Endometrial microvascular endothelial cells (primary cell): ENCODE results near the gene SNRNP40. TPM values are rescaled to one million over a fixed set of nuclear protein-coding genes. Genes with fewer than 3 reads are reported as not detected.
"Not testable (repeated sequence)": the region's sequence is repeated elsewhere in the genome, so short reads cannot be mapped to it uniquely, and the experiment has no call there.

Experiments
- in situ Hi-C: cut with HindIII; loops from 2 replicates; pipeline ENCODE4 v1.10.0; 2017; ENCODE audit warnings: low sequenced_read_pairs, low pct_unique_long_range_greater_than_20kb; ENCODE audit errors: inconsistent ontology term
- total RNA-seq: library from RNA; depleted of rRNA; stranded (reverse); fragments of >200 nt; gene quantifications from one replicate; pipeline ENCODE4 v1.2.3, GENCODE V29; 2015; ENCODE audit errors: inconsistent ontology term

SNRNP40 gene
- total RNA-seq, 1 donor from 2014 or later: 131 TPM

DNA sequence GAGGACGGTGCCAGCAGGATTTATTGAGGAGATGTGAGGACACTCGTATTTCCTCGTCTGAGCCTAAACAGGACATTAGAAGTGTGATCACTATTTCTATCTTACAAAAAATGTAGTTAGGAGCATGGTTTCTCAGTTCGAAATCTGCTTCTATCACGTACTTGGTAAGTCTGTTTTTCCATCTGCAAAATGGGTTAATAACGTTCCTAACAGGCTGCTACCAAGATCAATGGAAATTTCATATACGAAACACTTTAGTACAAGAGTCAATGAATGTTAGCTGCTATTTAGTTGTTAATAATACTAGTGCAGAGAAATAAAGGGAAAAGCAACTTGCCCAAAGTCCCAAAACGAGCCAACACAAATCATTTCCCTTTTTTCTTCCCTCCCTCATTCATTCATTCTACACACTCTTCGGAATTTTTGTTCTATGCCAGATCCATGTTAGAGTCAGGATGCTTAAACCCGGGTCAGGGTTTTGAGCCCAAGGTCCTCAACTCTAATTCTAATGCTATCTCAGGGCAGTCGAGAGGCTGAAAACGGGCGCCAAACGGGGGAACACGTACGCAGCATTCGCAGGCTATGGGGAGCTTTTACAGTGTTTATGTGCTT is 608 bp downstream of the SNRNP40 start:
- in situ Hi-C loops: no loop called here

GRCh38 chr1:31289021-31289420 is 7.6 kb downstream of the SNRNP40 start:
- in situ Hi-C loops: no loop called here

DNA sequence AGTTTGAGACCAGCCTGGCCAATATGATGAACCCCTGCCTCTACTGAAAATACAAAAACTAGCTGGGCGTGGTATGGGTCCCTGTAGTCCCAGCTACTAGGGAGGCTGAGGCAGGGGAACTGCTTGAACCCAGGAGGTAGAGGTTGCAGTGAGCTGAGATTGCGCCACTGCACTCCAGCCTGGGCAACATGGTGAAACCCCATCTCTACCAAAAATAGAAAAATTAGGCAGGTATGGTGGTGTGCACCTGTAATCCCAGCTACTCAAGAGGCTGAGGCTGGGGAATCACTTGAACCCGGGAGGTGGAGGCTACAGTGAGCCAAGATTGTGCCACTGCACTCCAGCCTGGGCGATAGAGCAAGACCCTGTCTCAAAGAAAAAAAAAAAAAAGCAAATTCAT is 8.8 kb downstream of the SNRNP40 start:
- in situ Hi-C loops: not testable (repeated sequence)

DNA sequence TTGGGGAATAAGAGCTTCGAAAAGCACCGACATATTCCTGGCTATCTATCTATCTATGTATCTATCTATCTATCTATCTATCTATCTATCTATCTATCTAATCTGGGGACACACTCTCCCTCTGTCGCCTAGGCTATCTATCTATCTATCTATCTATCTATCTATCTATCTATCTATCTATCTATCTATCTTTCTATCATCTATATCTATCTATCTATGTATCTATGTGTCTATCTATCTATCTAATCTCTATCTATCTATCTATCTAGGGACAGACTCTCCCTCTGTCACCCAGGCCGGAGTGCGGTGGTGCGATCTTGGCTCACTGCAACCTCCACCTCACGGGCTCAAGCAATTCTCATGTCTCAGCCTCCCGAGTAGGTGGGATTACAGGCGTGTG is 14.2 kb downstream of the SNRNP40 start:
- in situ Hi-C loops: not testable (repeated sequence)

DNA sequence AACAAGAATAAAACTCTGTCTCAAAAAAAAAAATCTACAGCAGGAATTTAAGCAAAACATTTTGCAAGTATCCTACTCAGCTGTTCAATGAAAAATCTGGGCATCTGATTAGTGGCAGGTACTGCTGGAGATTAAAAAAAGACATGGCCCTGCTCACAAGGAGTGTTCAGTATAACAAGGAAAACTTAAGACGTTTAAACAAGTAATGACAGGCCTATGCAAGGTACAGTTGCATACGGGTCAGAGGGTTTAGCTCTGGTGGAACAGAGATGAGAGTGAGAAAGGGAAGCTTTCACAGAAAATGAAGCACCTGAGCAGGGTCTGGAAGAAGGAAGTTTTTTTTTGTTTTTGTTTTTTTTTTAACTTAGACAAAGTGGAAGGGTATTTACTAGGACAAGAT is 23.0 kb downstream of the SNRNP40 start:
- in situ Hi-C loops: no loop called here

DNA sequence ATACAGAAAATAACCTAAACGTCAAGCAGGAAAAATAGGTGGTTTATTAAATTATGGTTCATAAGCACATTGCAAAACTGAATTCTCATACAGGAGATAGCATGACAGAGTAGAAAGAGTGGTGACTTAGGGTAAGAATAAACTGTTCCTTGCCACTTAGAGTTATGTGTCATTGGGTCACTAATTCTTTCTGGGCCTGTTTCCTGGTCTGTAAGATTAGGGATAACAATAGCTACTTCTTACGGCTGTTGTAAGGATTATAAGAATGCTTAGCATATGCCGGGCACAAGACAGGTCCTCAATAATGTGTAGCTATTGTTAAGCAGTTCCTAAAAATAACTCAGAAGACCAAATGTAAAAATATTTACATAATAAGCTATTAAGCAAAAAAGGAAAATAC is 24.2 kb downstream of the SNRNP40 start:
- in situ Hi-C loops: no loop called here

- in situ Hi-C loops: loop anchor here (10.0 kb wide), 1 partner anchor 72 kb away; no protein-coding TSS in a partner anchor
These were observed 30.0 kb downstream of the SNRNP40 start for GRCh38 chr1:31266547-31266946.

DNA sequence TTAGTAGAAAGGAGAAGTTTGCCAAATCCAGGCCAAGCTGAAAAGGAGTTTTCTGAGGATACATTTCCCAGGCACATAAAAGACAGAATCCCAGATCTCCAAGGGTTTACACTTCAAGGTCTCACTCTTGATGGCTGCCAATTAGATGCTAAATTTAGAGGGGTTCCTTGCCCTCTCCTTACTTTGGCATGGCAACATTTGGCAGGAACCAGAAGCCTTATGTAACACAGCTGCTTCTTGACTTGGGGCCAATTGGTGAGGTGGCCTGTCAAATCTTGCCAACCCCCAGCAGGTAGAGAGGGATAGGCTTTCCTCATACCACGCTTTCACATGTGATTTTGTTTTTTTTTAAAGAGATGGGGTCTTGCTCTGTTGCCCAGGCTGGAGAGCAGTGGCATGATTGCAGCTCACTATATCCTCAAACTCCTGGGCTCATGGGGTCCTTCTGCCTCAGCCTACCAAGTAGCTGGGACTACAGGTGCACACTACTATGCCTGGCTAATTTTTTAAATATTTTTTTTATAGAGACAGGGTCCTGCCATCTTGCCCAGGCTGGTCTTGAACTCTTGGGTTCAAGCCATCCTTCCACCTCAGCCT is 31.7 kb downstream of the SNRNP40 start:
- in situ Hi-C loops: loop anchor here (10.0 kb wide), 1 partner anchor 70 kb away; no protein-coding TSS in a partner anchor

GRCh38 chr1:31263408-31263807 is 33.2 kb downstream of the SNRNP40 start:
- in situ Hi-C loops: loop anchor here (10.0 kb wide), 1 partner anchor 69 kb away; no protein-coding TSS in a partner anchor

DNA sequence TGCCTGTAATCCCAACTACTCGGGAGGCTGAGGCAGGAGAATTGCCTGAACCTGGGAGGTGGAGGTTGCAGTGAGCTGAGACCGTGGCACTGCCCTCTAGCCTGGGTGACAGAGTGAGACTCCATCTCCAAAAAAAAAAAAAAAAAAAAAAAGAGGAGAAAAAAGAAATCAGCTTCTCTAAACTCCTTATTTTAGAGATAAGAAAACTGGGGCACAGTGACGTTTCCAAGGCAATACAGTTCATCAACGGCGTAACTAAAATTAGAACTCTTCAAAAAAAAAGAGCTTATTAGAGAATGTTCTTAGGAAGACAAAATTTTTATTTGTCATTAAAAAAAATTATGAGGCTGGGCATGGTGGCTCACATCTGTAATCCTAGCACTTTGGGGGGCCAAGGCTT is 34.2 kb downstream of the SNRNP40 start:
- in situ Hi-C loops: loop anchor here (10.0 kb wide), 1 partner anchor 68 kb away; no protein-coding TSS in a partner anchor

- in situ Hi-C loops: loop anchor here (10.0 kb wide), 1 partner anchor 67 kb away; no protein-coding TSS in a partner anchor
These were observed 34.7 kb downstream of the SNRNP40 start for GRCh38 chr1:31261916-31262315.

DNA sequence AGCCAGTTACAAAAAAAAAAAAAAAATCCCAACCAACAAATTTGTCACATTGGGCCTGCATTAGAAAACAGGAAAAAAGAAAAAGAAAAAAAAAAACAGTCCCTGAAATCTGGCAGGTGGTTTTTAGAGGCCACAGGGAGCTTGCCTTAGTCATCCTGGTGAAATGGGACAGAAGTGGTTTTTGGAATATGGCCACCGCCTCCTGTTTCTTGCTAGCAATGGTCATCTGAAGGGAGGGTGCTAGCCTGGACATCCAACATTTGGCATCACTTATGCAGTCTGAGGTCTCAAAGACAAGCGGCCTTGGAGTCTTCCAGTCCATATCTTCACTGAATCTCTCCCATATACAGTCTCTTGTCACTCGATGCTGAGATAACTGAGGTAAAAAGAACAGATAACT is 36.8 kb downstream of the SNRNP40 start:
- in situ Hi-C loops: loop anchor here (10.0 kb wide), 1 partner anchor 65 kb away; no protein-coding TSS in a partner anchor

GRCh38 chr1:31258581-31258980 is 38.0 kb downstream of the SNRNP40 start:
- in situ Hi-C loops: no loop called here

DNA sequence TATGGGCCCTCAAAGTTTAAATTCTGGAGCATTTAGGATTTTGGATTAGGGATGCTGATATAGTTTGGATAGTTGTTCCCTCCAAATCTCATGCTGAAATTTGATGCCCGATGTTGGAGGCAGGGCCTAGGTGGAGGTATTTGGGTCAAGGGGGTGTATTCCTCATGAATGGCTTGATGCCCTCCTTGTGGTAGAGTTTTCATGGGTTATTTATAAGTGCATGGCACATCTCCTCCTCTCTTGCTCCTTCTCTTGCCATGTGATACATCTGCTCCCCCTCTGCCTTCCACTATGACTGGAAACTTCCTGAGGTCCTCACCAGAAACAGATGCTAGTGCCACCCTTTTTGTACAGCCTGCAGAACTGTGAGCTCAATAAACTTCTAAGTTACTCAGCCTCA is 39.4 kb downstream of the SNRNP40 start:
- in situ Hi-C loops: no loop called here

DNA sequence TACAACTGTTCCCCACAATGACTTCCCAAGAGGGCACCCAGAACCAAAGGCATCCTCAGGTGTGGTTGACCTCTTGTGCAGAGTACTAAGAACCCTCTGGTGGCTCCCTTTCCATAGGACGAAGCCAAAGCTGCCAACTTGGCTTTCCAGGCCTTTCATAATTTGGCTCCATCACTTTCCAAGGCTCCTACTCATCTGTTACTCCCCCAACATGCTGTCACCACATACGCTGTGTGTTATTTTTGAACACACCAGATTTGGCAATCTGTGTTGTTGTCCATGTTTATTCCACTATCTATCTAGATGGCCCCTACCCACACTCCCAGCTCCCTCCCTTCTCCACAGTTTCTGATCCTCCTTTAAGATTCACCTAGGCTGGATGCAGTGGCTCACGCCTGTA is 46.7 kb downstream of the SNRNP40 start:
- in situ Hi-C loops: no loop called here

DNA sequence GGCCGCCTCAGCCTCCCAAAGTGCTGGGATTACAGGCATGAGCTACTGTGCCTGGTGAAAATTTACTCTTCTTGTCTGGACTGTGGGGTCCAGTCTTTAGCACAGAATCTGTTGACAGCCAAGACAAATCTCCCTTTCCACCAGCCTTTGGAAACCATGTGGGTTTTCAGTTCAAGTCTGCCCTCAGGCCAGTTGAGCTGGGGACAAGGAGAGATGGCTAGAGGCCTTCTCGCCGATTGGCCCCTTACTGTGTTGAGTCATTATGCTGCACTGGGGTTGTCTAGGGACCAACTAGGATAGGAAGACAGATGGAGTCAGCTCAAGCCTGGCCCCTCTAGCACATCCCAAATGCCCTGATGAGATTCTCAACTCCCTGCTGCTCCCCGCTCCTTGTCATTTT is 48.3 kb downstream of the SNRNP40 start:
- in situ Hi-C loops: no loop called here

DNA sequence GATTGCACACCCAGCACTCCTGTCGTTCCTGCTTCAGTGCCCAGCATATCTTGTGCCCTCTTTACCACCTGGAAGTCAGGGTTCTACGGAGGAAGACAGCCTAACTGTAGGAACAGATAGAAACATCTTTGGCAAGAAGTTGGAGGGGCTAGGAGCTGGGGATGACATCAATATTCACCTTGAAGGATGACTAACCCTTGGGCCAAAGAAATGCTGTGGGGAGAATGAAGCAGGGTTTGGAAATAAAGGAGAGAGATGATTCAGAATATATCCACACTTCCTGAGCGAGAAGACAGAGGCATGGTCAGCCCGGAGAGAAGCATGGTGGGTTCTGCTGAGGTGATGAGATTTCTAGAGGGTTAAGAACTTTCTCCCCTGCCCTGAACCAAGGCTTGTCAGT is 52.3 kb downstream of the SNRNP40 start:
- in situ Hi-C loops: no loop called here

- in situ Hi-C loops: no loop called here
These were observed 52.9 kb downstream of the SNRNP40 start for GRCh38 chr1:31243501-31244286.

DNA sequence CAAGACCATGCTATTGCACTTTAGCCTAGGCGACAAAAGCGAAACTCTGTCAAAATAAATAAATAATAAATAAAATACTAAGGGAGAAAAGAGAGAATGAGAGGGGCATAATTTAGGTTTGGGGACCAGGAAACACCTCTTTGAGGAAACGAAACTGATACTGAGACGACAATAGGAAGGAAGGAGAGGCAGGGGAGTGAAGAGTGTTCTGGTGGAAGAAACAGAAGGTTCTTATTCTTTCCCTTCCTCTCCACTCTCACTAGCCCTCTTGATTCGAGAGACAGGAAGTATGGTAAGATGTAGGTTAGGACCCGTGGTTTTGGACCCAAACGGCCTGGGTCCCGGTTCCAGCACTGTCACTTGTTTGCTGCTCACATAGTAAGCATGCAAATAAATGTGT is 55.3 kb downstream of the SNRNP40 start:
- in situ Hi-C loops: no loop called here
